Dedifferentiated amniotic fluid mesenchymal stem cell (primary cell): Measurements from ENCODE around the gene ATP2B2.

ENCODE experiments used
- DNase-seq: peaks from one replicate; pipeline ENCODE4 v3.0.0-alpha.2; 2016; ENCODE audit errors: extremely low spot score

ATP2B2 gene

DNA sequence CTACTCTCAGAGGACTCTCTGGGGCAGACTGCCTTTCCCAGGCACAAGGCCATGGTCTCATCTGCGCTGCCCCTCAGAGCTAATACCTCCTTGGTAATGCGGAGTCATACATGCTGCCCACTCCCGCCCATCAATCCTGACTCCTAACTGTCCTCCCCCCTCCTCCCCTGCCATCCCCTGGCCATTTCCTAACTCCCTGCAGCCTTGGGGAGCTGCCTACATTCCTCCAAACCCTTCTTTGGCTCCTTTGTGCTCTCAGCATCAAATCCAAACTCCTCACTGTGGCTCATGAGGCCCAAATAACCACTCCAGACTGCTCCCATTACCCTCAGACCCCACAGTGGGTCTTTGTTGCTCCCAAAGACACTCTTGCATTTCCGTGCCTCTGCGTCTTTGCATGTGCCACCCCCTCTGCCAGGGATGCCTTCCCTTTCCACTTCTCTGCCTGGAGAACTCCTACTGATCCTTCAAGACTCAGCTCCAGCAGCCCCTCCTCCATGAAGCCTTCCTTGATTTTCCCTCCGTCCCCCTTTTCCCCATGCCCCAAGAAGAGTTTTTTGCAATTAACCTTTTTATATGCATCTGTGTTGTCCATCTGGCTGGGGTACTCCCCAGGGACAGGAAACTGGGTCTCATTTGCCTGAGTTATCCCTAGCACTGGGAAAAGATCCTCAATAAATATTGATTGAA lies 5.5 kb upstream of the ATP2B2 start:
- DNase-seq, result no peak

DNA sequence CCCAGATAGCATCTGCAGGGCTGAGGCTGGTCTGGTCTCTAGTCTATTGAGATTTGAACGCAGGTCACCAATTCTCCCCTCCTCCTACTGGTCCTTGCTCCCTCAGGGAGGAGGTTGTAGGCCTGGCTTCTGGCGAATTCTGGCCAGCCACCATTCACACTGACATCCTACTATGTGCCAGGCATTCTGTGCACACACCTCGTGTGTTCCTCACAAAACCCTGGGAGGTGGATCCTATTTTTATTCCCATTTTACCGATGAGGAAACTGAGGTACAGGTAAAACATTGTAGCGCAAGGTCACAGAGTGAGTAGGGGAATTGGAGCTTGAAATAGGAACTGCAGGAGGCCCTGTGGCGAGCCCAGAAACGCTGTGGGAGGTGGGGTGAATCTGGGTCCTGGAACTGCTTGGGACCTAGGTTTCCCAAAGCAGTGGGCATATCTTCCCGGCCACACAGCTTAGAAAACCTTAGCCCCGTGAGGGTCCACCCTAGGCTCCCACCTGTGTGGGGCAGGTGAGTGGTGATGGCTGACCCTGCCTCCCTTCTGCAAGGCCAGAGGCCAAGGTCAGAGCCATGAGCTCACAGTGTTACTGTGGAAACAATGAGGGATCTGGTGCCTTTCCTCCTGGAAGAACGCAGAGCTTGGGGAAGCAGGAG lies 4.8 kb upstream of the ATP2B2 start:
- no peak for DNase-seq

DNA sequence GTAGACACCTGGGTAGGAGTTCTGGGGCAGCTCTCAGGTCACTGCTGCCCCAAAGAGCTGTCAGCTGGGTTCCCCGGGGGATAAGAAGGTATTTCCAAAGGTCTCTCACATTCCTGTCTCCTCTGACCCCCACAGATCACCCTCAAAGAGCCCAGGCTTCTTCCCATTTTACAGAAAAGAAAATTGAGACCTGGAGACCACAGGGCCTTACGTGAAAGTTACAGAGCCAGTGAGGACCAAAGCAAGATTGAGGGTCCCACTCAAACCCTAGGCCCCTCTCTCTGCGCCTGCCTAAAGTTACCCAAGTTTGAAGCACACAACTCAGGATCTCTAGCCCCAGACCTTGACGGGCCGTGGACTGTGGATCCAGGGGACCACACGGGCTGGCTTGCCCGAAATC lies 3.9 kb upstream of the ATP2B2 start:
- DNase-seq, result no peak

DNA sequence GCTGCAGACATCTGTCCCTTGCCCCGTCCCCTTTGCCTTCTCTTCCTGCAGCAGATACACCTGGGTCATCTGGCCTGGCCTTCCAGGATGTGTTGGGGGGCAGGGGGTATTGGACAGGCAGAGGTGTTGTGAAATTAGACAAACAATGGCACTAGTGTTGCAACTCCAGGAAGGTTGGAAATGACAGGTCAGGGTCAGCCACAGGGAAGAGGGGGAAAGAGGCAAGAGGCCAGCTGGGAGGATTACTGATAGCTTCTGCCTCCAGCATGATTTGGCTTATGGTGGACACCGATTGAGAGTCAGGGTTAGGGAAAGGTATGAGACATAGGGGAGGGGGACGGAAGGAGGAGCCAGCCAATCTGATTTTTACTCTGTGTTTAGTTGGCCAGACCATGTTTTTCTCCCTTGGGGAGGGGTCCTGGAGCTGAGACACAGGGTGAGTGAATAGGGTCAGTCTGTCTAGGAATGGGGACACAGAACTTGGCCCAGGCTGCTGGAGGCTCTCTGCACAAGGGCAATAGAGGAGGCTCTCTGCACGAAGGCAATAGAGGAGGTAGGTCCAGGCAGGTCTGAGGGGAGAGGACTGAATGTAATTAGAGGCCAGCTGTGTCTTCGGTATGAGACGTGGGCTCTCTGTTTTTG lies 3.4 kb upstream of the ATP2B2 start:
- DNase-seq, result no peak

DNA sequence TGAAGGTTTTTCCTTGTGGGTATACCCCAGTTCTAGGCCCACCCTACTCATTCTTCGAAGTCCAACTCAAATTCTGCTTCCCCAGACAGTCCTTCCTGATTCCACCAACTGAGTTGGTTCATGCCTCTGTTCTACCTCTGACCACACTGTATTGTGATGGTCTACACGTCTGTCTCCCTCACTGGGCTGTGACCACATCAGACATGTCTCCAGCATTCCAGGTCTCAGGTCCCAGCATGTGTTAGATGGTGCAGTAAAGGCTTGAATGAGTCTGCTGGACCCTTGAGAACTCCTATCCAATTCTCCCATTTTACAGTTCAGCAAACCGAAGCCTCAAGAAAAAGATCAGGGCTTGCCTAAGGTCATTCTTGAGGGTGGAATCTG lies 2.8 kb upstream of the ATP2B2 start:
- DNase-seq, result no peak

DNA sequence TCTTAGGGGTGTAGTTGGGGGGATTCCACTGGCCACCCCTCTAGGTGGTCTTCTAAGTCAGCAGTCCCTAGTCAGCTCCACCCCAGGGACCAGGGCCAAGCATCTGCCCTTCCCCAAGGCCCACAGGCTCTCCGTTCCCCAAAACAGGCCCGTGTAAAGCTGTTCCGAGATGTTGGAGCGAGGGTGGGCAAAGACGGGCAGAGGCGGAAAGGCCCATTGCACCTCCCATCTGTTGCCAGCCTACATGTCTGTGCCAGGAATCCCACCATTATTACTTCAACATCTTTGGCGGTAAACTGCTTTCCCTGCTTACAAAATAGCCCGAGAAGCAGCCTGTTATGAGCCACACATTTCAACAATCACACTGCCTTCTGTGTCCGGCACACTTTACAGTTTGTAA lies 1.9 kb upstream of the ATP2B2 start:
- DNase-seq, result no peak

DNA sequence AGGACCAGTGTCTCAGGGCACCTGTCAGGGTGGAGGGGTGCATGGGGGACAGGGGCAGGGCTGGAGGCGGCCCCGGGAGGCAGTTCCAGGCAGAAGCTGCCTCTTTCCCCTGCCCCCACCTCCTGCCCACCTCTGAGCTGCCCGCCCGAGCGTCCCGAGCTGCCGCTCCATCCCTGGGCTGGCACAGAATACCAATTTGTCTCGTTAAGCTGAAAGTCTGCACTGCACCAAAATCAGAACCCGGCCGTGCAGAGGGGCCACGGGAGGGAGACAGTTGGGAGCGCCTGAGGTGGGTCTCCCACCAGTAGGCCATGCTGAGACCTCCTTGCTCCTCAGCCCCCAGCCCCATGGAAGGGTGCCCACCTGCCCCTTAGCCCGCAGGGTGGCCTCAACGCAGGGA lies 1.3 kb upstream of the ATP2B2 start:
- DNase-seq, result no peak

DNA sequence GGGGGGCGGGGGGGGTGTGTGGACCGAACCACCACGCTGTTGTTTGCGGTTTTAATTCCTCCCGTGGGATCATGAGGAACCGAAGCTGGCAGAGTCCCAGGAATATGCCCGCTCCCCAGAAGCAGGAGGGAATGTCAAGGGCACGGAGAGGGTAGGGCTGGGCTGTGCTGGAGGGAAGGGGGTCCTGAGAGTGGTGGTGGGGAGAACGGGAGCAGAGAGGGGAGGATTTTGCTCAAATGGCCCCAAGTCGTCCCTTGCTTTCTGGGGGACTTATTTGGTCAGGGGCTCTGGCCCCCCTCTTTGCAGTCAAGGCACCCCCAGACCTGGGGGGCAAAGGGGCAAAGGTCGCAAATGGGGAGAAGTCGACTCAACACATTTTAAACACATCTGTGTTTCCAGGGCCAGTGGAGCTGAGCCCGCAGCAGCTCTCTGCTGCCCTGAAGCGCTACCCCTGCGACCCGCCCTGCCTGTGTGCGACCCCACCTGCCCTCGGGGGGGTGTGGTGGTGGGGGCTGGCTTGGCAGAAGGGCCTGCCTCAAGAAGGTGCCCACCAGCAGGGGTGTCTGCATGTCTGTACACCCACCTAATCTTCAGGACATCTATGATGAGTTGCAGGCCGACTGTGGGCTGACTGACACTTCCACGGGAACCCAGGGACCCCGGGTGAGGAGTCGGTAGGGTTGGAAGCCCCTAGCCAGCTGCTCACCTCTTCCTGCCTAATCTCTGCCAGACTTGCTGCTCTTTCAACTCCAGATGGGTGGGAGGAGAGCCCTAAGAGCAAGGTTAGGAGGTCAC lies 602 bp upstream of the ATP2B2 start:
- DNase-seq, result no peak

DNA sequence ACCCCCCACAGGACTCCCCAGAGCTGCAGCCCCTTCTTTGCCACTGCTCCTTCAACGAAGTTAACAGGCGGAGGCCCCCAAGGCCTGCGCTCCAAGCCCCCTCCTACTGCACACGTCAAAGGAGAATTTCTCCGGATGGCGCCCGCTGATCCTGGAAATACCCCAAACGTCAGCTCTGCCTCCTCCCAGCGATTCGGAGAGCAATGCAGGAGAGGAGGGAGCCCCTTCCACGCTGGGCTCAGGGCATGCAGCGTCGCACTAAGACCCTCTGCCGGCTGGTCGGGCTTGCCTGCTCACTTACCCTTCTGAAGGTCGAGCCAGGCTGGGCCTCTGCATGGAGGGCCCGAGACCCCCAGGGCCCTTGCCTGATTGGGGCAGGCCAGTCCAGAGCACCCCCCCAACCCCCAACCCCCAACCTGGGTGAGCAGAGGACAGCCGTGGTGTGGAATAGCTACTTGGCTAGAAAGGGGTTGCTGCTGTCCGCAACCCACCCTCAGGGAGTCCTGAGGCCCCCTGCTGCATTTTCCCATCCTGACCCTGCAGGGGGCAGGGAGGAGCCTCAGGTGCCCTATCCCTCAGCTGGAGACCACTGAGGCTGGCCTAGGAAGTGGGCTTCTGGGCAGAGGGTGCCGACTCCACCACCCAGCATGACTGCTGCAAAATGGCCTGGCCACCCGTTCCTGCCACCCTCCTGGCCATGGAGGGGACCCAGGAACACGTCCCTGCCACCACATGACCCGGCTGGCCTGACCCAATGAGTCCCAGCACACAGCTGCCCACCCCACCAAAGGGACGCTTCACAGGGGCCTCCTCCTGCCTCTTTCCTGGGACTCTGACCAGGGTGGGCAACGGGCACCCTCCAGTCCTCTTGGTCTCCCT lies 976 bp downstream of the ATP2B2 start:
- no peak for DNase-seq

DNA sequence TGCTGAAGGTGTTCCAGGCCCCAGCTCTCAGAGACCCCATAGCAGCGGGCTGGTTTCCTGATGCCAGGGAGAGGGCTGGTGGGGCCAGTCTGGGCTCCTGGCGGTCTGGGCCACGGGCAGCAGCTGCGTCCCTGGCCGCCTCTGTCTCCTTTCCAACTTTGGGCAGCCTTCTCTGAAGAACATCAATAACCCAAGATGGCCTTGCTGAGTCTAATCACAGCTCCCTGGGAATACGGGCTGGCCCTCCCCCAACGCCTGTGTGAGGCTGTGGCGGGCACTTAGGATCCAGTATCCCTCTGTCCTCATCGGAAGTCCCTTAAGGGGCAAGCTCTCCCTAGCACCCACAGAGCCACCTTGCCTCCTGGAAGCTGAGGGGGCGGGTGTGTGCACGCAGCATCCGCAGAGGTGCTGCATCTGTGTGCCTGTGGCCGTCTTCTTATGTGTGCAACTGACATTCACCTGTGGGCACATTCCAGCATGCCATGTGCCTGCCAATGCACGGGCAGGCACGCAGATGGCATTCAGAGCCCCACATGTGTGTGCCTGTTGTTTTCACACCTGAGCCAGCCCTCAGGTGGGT lies 2.1 kb downstream of the ATP2B2 start:
- no peak for DNase-seq

DNA sequence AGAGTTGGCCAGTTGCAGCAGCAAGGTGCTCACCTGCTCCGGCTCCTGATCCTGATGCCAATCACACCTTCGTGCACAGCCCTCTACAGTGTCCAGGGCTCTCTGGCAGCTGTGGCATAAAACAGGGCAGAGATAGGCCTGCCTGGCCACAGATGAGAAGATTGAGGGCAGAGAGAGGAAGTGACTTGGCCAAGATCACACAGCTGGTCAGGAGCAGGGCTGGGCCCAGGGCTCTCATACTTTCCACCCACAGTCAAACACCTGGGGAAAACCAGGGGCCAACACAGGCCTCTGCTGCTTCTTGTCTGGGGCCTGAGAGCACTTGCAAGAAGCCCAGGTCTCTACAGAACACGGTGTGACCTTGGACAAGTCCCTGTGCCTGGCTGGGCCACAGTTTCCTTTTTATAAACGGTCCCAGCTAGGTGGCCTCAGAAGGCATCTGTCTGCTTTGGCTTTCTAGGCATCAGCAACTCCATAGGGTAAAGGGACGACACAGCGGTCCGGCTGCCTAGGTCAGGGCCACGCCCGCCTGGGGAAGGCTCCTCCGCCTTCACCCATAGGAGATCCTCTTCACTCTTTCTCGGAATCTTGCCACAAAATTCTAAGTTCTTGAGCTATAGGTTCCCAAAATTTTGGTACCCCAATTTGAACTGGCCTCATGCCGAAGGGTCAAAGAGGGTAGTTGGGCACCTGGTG lies 3.1 kb downstream of the ATP2B2 start:
- no peak for DNase-seq

DNA sequence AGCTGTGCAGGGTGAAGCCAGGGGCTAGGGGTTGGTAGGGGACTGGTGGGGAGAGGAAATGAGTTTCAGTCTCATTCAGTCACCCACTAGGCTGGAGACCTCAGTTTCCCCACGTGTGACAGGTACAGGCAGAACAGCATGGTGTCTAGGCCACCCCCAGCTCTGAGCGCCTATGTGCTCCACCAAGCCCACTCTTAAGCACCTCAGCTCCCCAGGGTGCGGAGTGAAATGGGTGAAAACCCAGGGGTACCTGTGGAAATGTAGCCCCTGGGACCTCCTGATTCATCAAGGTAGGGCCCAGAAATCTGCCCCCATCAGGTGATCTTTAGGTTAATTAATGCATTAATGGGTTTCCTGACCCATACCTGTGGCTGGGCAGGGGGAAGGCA lies 3.7 kb downstream of the ATP2B2 start:
- no peak for DNase-seq

DNA sequence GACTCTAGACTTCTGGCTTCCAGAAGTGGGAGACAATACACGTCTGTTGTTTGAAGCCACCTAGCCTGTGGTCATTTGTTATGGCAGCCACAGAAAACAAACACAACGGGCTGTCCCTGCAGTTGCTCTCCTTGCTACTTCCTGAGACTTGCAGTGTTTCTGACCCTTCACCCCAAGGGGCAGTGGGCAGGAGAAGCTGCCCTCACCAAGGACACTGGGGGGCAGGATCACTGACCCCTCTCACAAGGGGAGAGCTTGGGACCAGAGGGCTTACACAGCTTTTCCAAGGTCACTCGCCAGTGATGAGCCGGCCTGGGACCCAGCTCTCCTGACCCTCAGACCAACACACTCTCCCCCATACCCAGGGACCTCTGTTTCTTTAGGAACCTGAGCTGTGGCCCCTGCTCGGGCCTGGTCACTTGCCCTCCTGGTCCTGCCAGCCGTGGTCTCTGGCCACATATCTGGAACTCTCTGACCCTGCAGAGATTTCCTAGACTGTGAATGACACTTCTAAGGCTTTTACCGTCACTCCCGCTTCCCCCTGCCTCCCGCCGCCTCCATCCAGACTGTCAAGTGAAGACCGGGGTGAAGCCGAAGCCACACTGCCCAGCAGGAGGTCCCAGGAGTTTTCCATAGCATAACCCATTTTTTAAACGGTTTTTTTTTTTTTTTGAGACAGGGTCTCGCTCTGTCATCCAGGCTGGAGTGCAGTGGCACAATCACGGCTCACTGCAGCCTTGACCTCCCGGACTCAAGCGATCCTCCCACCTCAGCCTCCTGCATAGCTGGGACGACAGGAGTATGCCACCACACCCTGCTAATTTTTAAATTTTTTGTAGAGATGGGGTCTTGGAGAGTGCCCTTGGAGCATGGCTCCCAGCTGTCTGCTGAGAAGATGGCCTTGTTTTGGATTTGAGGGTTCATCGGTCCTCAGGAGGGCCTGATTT lies 4.4 kb downstream of the ATP2B2 start:
- DNase-seq, result no peak

DNA sequence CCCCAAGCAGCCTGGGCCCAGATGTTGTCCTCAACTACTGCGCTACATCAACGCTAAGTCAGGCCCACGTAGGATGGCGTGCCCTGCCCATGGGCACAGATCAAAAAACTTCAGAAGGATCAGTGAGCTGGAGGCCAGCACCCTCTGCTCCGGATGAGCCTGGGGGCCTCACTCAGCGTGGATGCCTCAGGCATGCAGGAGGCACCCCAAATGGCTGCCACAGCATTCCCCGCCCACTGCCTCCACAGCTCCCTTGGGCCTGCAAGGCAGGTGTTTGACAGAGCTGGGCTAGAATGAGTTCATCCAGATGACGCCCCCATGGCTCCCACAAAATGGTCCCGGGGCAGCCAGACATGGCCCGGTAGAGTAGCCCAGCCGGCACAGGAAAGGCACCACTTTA lies 7.1 kb downstream of the ATP2B2 start:
- no peak for DNase-seq

DNA sequence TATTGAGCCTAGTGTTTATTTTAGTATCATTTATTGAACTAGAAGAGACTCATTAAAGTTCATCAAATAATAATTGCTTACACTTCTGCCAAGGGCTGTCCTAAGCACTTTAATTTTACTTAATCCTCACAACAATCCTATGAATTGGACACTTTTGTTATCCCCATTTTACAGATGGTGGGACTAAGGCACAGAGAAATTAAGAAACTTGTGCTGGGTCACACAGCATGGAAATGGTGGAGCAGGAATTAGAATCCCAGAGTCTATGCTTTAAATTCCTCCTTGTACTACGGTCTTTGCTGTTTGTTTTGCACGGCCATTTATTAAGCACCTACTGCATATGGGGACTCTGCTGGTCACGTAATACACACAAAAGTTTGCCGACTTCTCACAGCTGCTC lies 7.9 kb downstream of the ATP2B2 start:
- no peak for DNase-seq

DNA sequence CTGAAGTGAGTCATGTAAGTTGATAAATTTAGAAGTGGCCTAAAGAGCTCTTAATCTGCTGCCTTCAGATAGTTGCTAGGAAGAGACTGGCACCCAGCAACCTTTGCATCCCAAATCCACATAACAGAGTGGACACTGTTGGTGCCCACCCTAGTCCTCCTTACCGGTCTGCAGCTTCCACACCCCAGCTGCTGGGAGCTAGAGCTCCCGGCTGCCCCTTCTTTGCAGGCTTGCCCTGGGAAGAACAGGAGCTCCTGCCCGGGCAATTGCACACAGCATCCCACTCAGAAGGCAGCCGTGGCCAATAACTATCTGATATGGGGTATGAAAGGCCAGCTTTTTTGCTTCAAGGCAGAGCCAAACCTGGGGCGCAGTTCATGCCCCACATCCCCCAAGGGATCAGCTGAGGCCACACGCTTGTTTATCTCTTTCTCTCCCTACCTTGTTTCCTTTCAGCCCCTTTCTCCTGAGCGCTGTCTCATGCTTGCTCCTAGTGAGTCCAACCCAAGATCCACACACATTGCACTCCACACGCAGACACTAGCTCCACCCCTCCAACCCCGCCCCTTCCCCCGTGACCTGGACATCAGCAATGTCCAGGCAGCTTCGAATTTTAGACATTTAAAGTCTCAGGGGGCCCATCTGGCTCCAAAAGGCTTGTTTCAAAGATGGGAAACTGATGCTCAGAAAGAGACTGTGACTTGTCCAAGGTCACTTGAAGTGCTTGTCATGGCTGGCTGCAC lies 9.1 kb downstream of the ATP2B2 start:
- no peak for DNase-seq

DNA sequence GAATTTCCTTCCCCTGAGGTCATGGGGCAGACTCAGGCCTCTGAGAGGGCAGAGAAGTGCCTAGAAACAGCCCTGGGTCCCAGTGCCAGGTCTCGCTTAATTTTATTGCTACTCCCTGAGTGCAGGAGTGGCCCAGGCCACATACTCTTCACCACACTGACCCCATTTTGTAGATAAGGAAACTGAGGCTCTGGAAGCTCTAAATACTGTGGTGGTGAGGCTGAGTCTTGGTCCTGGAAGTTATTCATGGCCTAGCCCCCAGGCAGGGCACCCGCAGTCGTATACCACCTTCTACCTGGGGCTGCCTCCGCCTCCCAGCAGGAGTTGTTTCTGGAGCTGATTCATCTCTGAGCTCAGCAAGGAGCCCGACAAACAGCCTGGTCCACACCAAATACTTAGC lies 9.8 kb downstream of the ATP2B2 start:
- DNase-seq, result no peak

DNA sequence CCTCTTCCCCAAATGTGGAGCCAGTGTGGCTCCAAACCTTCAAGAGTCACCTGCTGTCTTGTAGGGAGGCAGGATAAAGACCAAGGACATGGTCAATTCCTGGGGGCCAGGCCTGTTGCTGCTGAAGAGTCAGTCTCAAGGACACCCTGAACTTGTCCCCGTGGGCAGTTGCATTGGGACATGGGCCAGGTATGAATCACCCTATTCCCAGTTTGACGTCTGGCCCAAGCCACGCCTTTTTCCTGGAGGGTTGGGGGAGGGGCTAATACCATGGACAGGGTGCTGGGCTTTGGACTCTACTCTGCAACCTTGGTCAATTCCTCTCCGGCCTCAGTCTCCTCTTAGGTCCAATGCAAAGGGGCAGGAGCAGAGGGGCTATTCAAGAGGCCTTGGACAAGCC lies 10.4 kb downstream of the ATP2B2 start:
- no peak for DNase-seq

DNA sequence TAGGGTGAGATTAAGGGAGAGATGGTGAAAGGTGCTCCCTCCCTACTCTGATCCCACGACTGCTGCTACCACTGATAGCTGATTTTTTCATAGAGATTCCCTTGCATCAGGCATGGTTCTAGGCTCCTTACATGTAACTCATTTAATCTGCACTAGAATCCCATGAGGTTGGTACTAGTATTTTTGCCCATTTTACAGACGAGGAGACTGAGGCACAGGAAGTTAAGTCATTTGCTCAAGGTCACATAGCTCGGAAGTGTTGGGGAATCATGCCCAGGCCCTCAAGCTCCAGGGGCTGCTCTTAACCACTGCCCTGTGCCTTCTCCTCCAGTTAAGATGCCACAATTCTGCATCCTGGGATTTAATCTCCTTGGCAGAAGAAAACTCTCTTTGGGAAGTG lies 11.2 kb downstream of the ATP2B2 start:
- no peak for DNase-seq
